Jurkat, Clone E6-1 (cell line): Measurements from ENCODE around the gene ABCC3. TPM values are rescaled to one million over a fixed set of nuclear protein-coding genes. Genes with fewer than 3 reads are reported as not detected.

Experiments
- DNase-seq: peaks from one replicate; pipeline ENCODE4 v3.0.0-alpha.2; 2011; ENCODE audit warnings: low read depth, low spot score
- H3K4me3 ChIP-seq: 2 replicates; pipeline ENCODE4 v1.5.1; 2011; ENCODE audit warnings: mild to moderate bottlenecking, low read length, control low read depth, moderate library complexity
- polyA plus RNA-seq: library from polyadenylated mRNA; unstranded; fragments of >200 nt; gene quantifications from one replicate; pipeline ENCODE4 v1.2.1, GENCODE V29; 2012; ENCODE audit warnings: missing spikeins; ENCODE audit not compliant: insufficient read length, insufficient read depth

The ABCC3 gene
- not detected for polyA plus RNA-seq

- no peak for DNase-seq
- H3K4me3 ChIP-seq: no peak within 1 kb of the TSS
Measured at GRCh38 chr17:50634224-50634914, at the start of gene ABCC3. TSS of gene ABCC3 (plus strand) at chr17:50634881. CDS start at chr17:50634937, 56 bp downstream.

GRCh38 chr17:50585346-50585745 is 49.3 kb upstream of the ABCC3 start:
- no peak overlapping the region for H3K4me3 ChIP-seq
- DNase-seq: no peak

DNA sequence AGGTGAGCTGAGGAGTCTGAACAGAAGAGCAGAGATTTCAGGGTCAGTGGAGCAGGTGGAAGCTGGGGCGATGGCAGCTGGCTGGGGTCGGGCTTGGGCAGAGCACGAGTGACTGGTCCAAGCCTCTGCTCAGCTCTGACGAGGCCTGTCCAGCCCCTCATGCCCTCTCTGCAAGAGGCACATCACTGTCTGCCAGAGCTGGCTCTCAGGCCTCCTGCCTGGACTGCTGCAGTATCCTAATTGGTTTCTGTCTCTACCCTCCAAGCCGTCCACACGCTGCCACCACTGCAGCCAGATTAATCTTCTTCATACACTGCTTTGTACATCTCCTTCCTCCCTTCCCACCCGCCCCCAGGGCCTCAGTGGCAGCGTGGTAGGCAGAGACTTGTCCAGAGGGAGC is 48.8 kb upstream of the ABCC3 start:
- H3K4me3 ChIP-seq: no peak overlapping the region
- DNase-seq: no peak

- no peak for DNase-seq
- H3K4me3 ChIP-seq: no peak overlapping the region
Measured at GRCh38 chr17:50586421-50587247, 48.0 kb upstream of the ABCC3 start.

DNA sequence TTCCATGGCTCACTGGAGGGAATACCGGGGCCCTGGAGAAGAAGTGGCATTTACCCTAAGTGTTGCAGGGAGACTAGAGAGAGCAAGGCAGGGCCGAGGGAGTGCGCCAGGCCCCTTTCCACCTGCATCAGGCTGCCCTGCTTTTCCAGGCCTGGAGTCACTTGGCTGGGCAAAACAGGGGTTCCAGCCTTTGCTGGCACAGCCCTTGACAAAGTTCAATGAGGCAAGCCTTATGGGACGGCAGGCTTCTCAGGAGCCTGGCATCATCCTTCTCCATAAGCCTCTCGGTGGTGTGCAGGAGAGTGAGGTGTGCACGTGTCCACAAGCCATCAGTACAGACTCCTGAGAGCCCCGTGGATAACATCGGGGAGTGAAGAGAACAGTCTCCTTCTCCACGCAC is 47.1 kb upstream of the ABCC3 start:
- no peak for DNase-seq

GRCh38 chr17:50588391-50589049 is 46.2 kb upstream of the ABCC3 start:
- no peak for DNase-seq
- no peak overlapping the region for H3K4me3 ChIP-seq

More for the DNA sequence above, 47.1 kb upstream of the ABCC3 start:
- no peak overlapping the region for H3K4me3 ChIP-seq

- no peak overlapping the region for H3K4me3 ChIP-seq
- DNase-seq: no peak
Measured at GRCh38 chr17:50589095-50589705, 45.5 kb upstream of the ABCC3 start.

DNA sequence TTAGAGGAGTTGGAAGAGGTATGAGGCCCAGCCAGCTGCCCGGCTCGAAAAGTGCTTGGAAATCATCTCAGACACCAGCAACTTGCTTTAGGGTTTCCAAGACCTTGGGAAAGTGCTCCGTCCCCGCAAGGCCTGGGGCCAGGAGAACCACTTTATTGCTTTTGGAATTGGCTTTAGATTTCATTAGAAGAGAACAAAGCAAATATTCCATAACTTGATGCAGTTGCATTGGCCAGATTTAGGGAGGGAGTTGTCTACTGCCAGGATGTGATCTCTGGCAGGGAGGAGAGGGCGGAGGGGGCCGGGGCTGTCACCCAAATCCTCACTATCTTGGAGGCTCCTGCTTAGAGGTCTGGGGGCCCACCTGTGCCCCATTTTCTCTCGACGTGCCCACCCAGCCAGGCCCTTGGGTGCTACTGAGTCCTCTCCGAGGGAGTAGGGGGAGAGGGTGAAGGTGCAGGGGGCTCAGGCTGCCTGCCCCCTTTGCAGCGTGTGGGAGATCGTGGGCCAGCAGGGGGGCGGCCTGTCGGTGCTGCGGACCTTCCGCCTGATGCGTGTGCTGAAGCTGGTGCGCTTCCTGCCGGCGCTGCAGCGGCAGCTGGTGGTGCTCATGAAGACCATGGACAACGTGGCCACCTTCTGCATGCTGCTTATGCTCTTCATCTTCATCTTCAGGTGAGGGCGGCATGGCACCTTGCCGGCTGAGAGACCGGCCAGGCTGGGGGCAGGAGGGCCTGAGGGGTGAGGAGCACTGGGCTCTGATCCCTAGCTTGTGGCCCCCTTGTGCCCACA is 43.5 kb upstream of the ABCC3 start:
- no peak overlapping the region for H3K4me3 ChIP-seq
- no peak for DNase-seq

GRCh38 chr17:50593321-50593720 is 41.4 kb upstream of the ABCC3 start:
- no peak overlapping the region for H3K4me3 ChIP-seq
- DNase-seq: no peak

- no peak for DNase-seq
- H3K4me3 ChIP-seq: no peak overlapping the region
Measured at GRCh38 chr17:50594128-50594823, 40.4 kb upstream of the ABCC3 start.

- no peak overlapping the region for H3K4me3 ChIP-seq
- no peak for DNase-seq
Measured at GRCh38 chr17:50594892-50595291, 39.8 kb upstream of the ABCC3 start.

DNA sequence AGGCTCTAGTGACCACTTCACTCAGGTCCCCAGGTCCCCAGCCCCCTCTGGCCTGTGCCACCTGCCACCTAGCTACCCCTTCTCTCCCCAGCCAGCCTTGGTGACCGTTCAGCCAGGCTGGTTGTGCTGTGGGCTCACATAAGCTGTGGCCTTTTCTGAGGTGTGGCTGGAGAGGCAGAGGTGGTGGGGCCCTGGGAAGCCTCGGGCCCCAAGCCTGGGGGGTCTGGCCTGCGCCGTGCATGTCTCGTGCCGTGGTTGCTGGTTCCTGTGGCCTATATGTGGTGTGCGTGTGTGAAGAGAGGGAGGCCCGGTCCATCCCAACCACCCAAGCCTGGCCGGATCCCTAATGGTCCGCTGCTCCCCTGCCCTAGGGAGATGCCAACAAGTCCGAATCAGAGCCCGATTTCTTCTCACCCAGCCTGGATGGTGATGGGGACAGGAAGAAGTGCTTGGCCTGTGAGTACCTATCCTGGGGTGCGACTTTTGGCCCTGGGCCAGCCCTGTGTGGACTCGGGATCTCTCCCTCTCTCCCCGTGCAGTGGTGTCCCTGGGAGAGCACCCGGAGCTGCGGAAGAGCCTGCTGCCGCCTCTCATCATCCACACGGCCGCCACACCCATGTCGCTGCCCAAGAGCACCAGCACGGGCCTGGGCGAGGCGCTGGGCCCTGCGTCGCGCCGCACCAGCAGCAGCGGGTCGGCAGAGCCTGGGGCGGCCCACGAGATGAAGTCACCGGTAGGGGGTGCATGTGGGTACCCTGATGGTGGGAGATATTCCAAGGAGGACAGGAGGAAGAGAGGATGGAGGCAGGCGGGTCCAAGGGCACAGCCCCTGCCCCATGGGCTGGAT is 38.3 kb upstream of the ABCC3 start:
- H3K4me3 ChIP-seq: no peak overlapping the region
- DNase-seq: no peak

- DNase-seq: no peak
- no peak overlapping the region for H3K4me3 ChIP-seq
Measured at GRCh38 chr17:50598487-50598886, 36.2 kb upstream of the ABCC3 start.

DNA sequence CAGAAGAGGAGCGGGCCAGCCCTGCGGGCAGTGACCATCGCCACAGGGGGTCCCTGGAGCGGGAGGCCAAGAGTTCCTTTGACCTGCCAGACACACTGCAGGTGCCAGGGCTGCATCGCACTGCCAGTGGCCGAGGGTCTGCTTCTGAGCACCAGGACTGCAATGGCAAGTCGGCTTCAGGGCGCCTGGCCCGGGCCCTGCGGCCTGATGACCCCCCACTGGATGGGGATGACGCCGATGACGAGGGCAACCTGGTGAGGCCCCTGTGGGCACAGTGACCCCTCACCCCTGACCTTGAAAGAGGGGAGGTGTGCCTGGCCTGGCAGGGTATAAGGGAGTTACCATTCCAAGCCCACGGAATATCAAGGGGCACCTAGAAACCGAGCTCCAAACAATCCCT is 35.1 kb upstream of the ABCC3 start:
- H3K4me3 ChIP-seq: no peak overlapping the region
- no peak for DNase-seq

- H3K4me3 ChIP-seq: no peak overlapping the region
- DNase-seq: no peak
Measured at GRCh38 chr17:50601823-50602375, 32.8 kb upstream of the ABCC3 start.

GRCh38 chr17:50602836-50603235 is 31.8 kb upstream of the ABCC3 start:
- H3K4me3 ChIP-seq: no peak overlapping the region
- DNase-seq: no peak

GRCh38 chr17:50603340-50603739 is 31.3 kb upstream of the ABCC3 start:
- H3K4me3 ChIP-seq: no peak overlapping the region
- no peak for DNase-seq
